Activated naive CD8-positive, alpha-beta T cell (primary cell): Measurements from ENCODE around the gene TTYH2.
"Not testable (repeated sequence)": the region's sequence is repeated elsewhere in the genome, so short reads cannot be mapped to it uniquely, and the experiment has no call there.

Experiments
- H3K27ac Mint-ChIP-seq: one replicate; pipeline ENCODE4 v1.8.0; 2021; ENCODE audit warnings: mixed read lengths
- H3K27me3 Mint-ChIP-seq: one replicate; pipeline ENCODE4 v1.8.0; 2021; ENCODE audit warnings: mixed read lengths
- H3K36me3 Mint-ChIP-seq: one replicate; pipeline ENCODE4 v1.8.0; 2021; ENCODE audit warnings: mixed read lengths
- H3K4me1 Mint-ChIP-seq: one replicate; pipeline ENCODE4 v1.8.0; 2021; ENCODE audit warnings: low read depth, mixed read lengths
- H3K4me3 Mint-ChIP-seq: one replicate; pipeline ENCODE4 v1.8.0; 2021; ENCODE audit warnings: mild to moderate bottlenecking, mixed read lengths
- H3K9me3 Mint-ChIP-seq: one replicate; pipeline ENCODE4 v1.8.0; 2021; ENCODE audit warnings: low read depth, mixed read lengths

Gene TTYH2

GRCh38 chr17:74186498-74186897 is 26.9 kb upstream of the TTYH2 start:
- Mint-ChIP-seq H3K36me3 (no peaks in the 10 kb centered on the region), H3K27ac (no peak overlapping the region), H3K4me3 (no peak overlapping the region), H3K27me3 (peaks cover 9% of the 10 kb centered on the region), H3K4me1 (no peaks in the 10 kb centered on the region), H3K9me3 (no peaks in the 10 kb centered on the region)

GRCh38 chr17:74187761-74188160 is 25.6 kb upstream of the TTYH2 start:
- Mint-ChIP-seq H3K27me3 (peaks cover 9% of the 10 kb centered on the region), H3K4me3 (no peak overlapping the region), H3K36me3 (no peaks in the 10 kb centered on the region), H3K27ac (no peak overlapping the region), H3K9me3 (no peaks in the 10 kb centered on the region), H3K4me1 (no peaks in the 10 kb centered on the region)

GRCh38 chr17:74188687-74189086 is 24.7 kb upstream of the TTYH2 start:
- not testable (repeated sequence) for H3K4me3 Mint-ChIP-seq, H3K36me3 Mint-ChIP-seq, H3K27me3 Mint-ChIP-seq, H3K9me3 Mint-ChIP-seq, H3K4me1 Mint-ChIP-seq, H3K27ac Mint-ChIP-seq

- Mint-ChIP-seq H3K27me3 (peaks cover 9% of the 10 kb centered on the region), H3K27ac (no peak overlapping the region), H3K4me1 (peaks cover 2% of the 10 kb centered on the region), H3K9me3 (no peaks in the 10 kb centered on the region), H3K36me3 (no peaks in the 10 kb centered on the region), H3K4me3 (no peak overlapping the region)
Measured at GRCh38 chr17:74190154-74190553, 23.2 kb upstream of the TTYH2 start.

- Mint-ChIP-seq H3K4me3 (no peak overlapping the region), H3K27ac (no peak overlapping the region), H3K9me3 (no peaks in the 10 kb centered on the region), H3K36me3 (no peaks in the 10 kb centered on the region), H3K27me3 (peaks cover 11% of the 10 kb centered on the region), H3K4me1 (peaks cover 2% of the 10 kb centered on the region)
Measured at GRCh38 chr17:74190807-74191406, 22.5 kb upstream of the TTYH2 start.

- Mint-ChIP-seq H3K27me3 (peaks cover 7% of the 10 kb centered on the region), H3K27ac (no peak overlapping the region), H3K36me3 (no peaks in the 10 kb centered on the region), H3K9me3 (no peaks in the 10 kb centered on the region), H3K4me1 (peaks cover 2% of the 10 kb centered on the region), H3K4me3 (no peak overlapping the region)
Measured at GRCh38 chr17:74192950-74193781, 20.2 kb upstream of the TTYH2 start.

GRCh38 chr17:74194682-74195081 is 18.7 kb upstream of the TTYH2 start:
- H3K9me3 Mint-ChIP-seq: no peaks in the 10 kb centered on the region
- peaks cover 5% of the 10 kb centered on the region for H3K4me1 Mint-ChIP-seq
- H3K36me3 Mint-ChIP-seq: no peaks in the 10 kb centered on the region
- peaks cover 3% of the 10 kb centered on the region for H3K27me3 Mint-ChIP-seq
- no peak overlapping the region for H3K4me3 Mint-ChIP-seq
- no peak overlapping the region for H3K27ac Mint-ChIP-seq

- H3K9me3 Mint-ChIP-seq: no peaks in the 10 kb centered on the region
- peaks cover 5% of the 10 kb centered on the region for H3K27me3 Mint-ChIP-seq
- H3K36me3 Mint-ChIP-seq: peaks cover 2% of the 10 kb centered on the region
- peaks cover 7% of the 10 kb centered on the region for H3K4me1 Mint-ChIP-seq
- H3K4me3 Mint-ChIP-seq: no peak overlapping the region
- no peak overlapping the region for H3K27ac Mint-ChIP-seq
Measured at GRCh38 chr17:74196541-74197317, 16.6 kb upstream of the TTYH2 start.

- Mint-ChIP-seq H3K4me1 (peaks cover 10% of the 10 kb centered on the region), H3K27me3 (peaks cover 5% of the 10 kb centered on the region), H3K4me3 (no peak overlapping the region), H3K36me3 (peaks cover 2% of the 10 kb centered on the region), H3K9me3 (no peaks in the 10 kb centered on the region), H3K27ac (no peak overlapping the region)
Measured at GRCh38 chr17:74197801-74198200, 15.6 kb upstream of the TTYH2 start.

GRCh38 chr17:74198694-74199093 is 14.7 kb upstream of the TTYH2 start:
- H3K27me3 Mint-ChIP-seq: peaks cover 5% of the 10 kb centered on the region
- no peak overlapping the region for H3K27ac Mint-ChIP-seq
- no peaks in the 10 kb centered on the region for H3K9me3 Mint-ChIP-seq
- H3K4me3 Mint-ChIP-seq: no peak overlapping the region
- peaks cover 12% of the 10 kb centered on the region for H3K4me1 Mint-ChIP-seq
- peaks cover 4% of the 10 kb centered on the region for H3K36me3 Mint-ChIP-seq

- Mint-ChIP-seq H3K4me1 (peaks cover 12% of the 10 kb centered on the region), H3K27me3 (peaks cover 5% of the 10 kb centered on the region), H3K9me3 (no peaks in the 10 kb centered on the region), H3K27ac (no peak overlapping the region), H3K4me3 (peak overlapping the region; percentile 15), H3K36me3 (peaks cover 4% of the 10 kb centered on the region)
Measured at GRCh38 chr17:74199306-74200092, 13.9 kb upstream of the TTYH2 start.

GRCh38 chr17:74200112-74200511 is 13.3 kb upstream of the TTYH2 start:
- Mint-ChIP-seq H3K36me3 (peaks cover 8% of the 10 kb centered on the region), H3K4me1 (peaks cover 17% of the 10 kb centered on the region), H3K4me3 (no peak overlapping the region), H3K27me3 (peaks cover 5% of the 10 kb centered on the region), H3K9me3 (no peaks in the 10 kb centered on the region), H3K27ac (no peak overlapping the region)

GRCh38 chr17:74201250-74201649 is 12.1 kb upstream of the TTYH2 start:
- Mint-ChIP-seq H3K27me3 (peaks cover 3% of the 10 kb centered on the region), H3K9me3 (no peaks in the 10 kb centered on the region), H3K27ac (no peak overlapping the region), H3K4me3 (no peak overlapping the region), H3K4me1 (peaks cover 27% of the 10 kb centered on the region), H3K36me3 (peaks cover 14% of the 10 kb centered on the region)

GRCh38 chr17:74201948-74202347 is 11.4 kb upstream of the TTYH2 start:
- Mint-ChIP-seq H3K4me1 (peaks cover 31% of the 10 kb centered on the region), H3K4me3 (no peak overlapping the region), H3K9me3 (no peaks in the 10 kb centered on the region), H3K27me3 (peaks cover 3% of the 10 kb centered on the region), H3K36me3 (peaks cover 16% of the 10 kb centered on the region), H3K27ac (no peak overlapping the region)
